Breast epithelium (tissue), 4 donors: Measurements from ENCODE around the gene BACH2. TPM values are rescaled to one million over a fixed set of nuclear protein-coding genes. Genes with fewer than 3 reads are reported as not detected.

Experiments used
- DNase-seq, 2 donors: peaks; one replicate each; pipeline ENCODE4 v3.0.0-alpha.2; 2019; ENCODE audit warnings: low spot score in 2 of 2
- H3K27ac ChIP-seq, 2 donors: fragments of 200-600 bp; sonication (generic) in 1 of 2; one replicate each; pipeline ENCODE4 v1.5.1; 2016 to 2019; ENCODE audit warnings: mild to moderate bottlenecking in 1 of 2
- H3K27me3 ChIP-seq, 2 donors: fragments of 200-600 bp; sonication (generic) in 1 of 2; one replicate each; pipeline versions ENCODE4 v1.5.1 to v1.6.0; 2017 to 2019; ENCODE audit warnings: control low read depth in 1 of 2, mild to moderate bottlenecking in 1 of 2
- H3K36me3 ChIP-seq: fragments of 200-600 bp; one replicate; pipeline ENCODE4 v1.5.1; 2019
- H3K4me1 ChIP-seq, 2 donors: fragments of 200-600 bp; sonication (generic); one replicate each; pipeline ENCODE4 v1.5.1; 2016 to 2019; ENCODE audit warnings: control low read depth in 1 of 2
- H3K4me3 ChIP-seq, 3 donors: fragments of 200-600 bp; sonication (generic); 1 replicate in 2 of 3; 2 replicates in 1 of 3; pipeline ENCODE4 v1.5.1; 2016 to 2019; ENCODE audit warnings: mild to moderate bottlenecking in 3 of 3, moderate library complexity in 2 of 3
- H3K9me3 ChIP-seq, 2 donors: fragments of 200-600 bp; sonication (generic) in 1 of 2; one replicate each; pipeline ENCODE4 v1.5.1; 2016 to 2019; ENCODE audit warnings: control low read depth in 1 of 2
- CTCF ChIP-seq, 3 donors: fragments of 450-650 bp; IDR thresholded peaks; one replicate each; pipeline ENCODE4 v1.5.1; 2016 to 2017; ENCODE audit warnings: antibody characterized with exemption in 3 of 3, mild to moderate bottlenecking in 3 of 3, moderate library complexity in 3 of 3
- POLR2A ChIP-seq: fragments of 450-650 bp; IDR thresholded peaks from one replicate; pipeline ENCODE4 v1.6.1; 2016; ENCODE audit warnings: antibody characterized with exemption, mild to moderate bottlenecking, moderate library complexity
- POLR2AphosphoS5 ChIP-seq, 3 donors: sonication (generic); formaldehyde crosslinking; IDR thresholded peaks; one replicate each; pipeline ENCODE4 v1.6.1; 2017; ENCODE audit warnings: antibody characterized with exemption in 3 of 3
- intact Hi-C: fragments of 100-400 bp; cut with DNase I; formaldehyde crosslinking; loops from one replicate; pipeline ENCODE4 v1.15.1; 2023; ENCODE audit warnings: low total_unique reads
- total RNA-seq, 3 donors: library from RNA; depleted of rRNA; stranded (reverse); fragments of >200 nt; gene quantifications; one replicate each; pipeline ENCODE4 v1.1.0, GENCODE V29; 2016

Gene BACH2
- total RNA-seq, 3 donors from 2014 or later: 6.2 to 13.8 (median 7.0) TPM

GRCh38 chr6:90123831-90124230 lies 172.8 kb downstream of the BACH2 start:
- TF ChIP-seq CTCF (IDR thresholded peaks at IDR 0.05) (no peak), POLR2AphosphoS5 (IDR thresholded peaks at IDR 0.05) (no peak), POLR2A (no peak)
- Histone ChIP-seq H3K36me3 (no peaks in the 10 kb centered on the region), H3K9me3 (no peaks in the 10 kb centered on the region), H3K27ac (no peak overlapping the region), H3K4me1 (no peaks in the 10 kb centered on the region), H3K4me3 (no peak overlapping the region), H3K27me3 (no peaks in the 10 kb centered on the region)
- intact Hi-C loops: no loop called here
- no peak for DNase-seq

- H3K9me3 ChIP-seq: no peaks in the 10 kb centered on the region
- no peaks in the 10 kb centered on the region for H3K27me3 ChIP-seq
- no peak overlapping the region for H3K27ac ChIP-seq
- H3K4me1 ChIP-seq: no peaks in the 10 kb centered on the region
- no peaks in the 10 kb centered on the region for H3K36me3 ChIP-seq
- H3K4me3 ChIP-seq: no peak overlapping the region
- TF ChIP-seq POLR2A (no peak), POLR2AphosphoS5 (IDR thresholded peaks at IDR 0.05) (no peak), CTCF (IDR thresholded peaks at IDR 0.05) (no peak)
- no peak for DNase-seq
- intact Hi-C loops: no loop called here
Measured at GRCh38 chr6:90121982-90122381, 174.7 kb downstream of the BACH2 start.

GRCh38 chr6:90120327-90120726 lies 176.3 kb downstream of the BACH2 start:
- peaks cover 0 to 8% of the 10 kb centered on the region in 2 donors for H3K9me3 ChIP-seq
- H3K27me3 ChIP-seq: no peaks in the 10 kb centered on the region
- no peak overlapping the region for H3K4me3 ChIP-seq
- intact Hi-C loops: no loop called here
- TF ChIP-seq CTCF (IDR thresholded peaks at IDR 0.05) (no peak), POLR2AphosphoS5 (IDR thresholded peaks at IDR 0.05) (no peak), POLR2A (no peak)
- no peak for DNase-seq
- H3K4me1 ChIP-seq: no peaks in the 10 kb centered on the region
- H3K27ac ChIP-seq: no peak overlapping the region
- no peaks in the 10 kb centered on the region for H3K36me3 ChIP-seq

GRCh38 chr6:90119618-90120017 lies 177.0 kb downstream of the BACH2 start:
- DNase-seq: no peak
- TF ChIP-seq POLR2AphosphoS5 (IDR thresholded peaks at IDR 0.05) (no peak), CTCF (IDR thresholded peaks at IDR 0.05) (no peak), POLR2A (no peak)
- Histone ChIP-seq H3K27ac (no peak overlapping the region), H3K36me3 (no peaks in the 10 kb centered on the region), H3K4me3 (no peak overlapping the region), H3K9me3 (peaks cover 0 to 10% of the 10 kb centered on the region in 2 donors), H3K27me3 (no peaks in the 10 kb centered on the region), H3K4me1 (no peaks in the 10 kb centered on the region)
- intact Hi-C loops: no loop called here

- Histone ChIP-seq H3K27me3 (no peaks in the 10 kb centered on the region), H3K36me3 (no peaks in the 10 kb centered on the region), H3K9me3 (peaks cover 0 to 20% of the 10 kb centered on the region in 2 donors), H3K4me1 (no peaks in the 10 kb centered on the region), H3K4me3 (no peak overlapping the region), H3K27ac (no peak overlapping the region)
- intact Hi-C loops: no loop called here
- TF ChIP-seq POLR2A (no peak), POLR2AphosphoS5 (IDR thresholded peaks at IDR 0.05) (no peak), CTCF (IDR thresholded peaks at IDR 0.05) (no peak)
- no peak for DNase-seq
Measured at GRCh38 chr6:90118581-90118980, 178.1 kb downstream of the BACH2 start.
